ENCODE measurements around the gene PCNT. TPM values are rescaled to one million over a fixed set of nuclear protein-coding genes. Genes with fewer than 3 reads are reported as not detected.

The PCNT gene
- total RNA-seq, 1 experiment from 2014 or later: 39.6 TPM

DNA sequence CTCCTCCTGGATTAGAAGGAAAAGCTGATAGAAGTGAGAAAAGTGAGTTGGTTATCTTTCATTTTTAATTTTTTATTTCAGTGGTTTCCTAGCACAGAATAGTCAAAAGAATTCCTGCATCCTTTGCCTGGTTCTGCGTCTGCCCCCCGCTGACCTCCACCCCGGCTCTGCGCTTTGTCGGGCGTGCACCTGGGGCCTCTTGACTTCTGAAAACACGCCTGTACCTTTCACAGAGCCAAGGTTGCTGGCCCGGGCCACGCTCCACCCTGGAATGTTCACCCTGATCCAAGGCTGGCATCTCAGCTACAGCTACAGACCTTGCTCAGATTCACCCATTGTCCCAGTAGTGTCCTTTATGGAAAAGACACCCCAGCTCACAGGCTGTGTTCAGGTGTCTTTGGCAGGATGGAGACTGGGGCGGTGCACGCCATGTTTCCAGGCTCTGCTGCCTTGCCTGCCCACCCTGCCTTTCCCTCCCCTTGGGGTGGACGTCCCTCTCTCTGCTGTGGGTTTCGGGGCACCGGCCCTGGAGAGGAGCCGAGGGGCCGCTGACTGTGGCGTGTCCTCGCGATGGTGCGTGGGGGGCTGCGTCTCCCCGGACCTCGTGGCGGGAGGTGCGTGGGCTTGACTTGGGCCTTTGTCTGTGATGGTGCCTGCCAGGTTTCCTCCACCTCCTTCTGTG is 94.5 kb downstream of the PCNT start:
- no peaks in the 10 kb centered on the region for H3K4me1 ChIP-seq (ENCODE audit: insufficient read depth, low read length)
- no peak overlapping the region for H3K18ac ChIP-seq (ENCODE audit: insufficient read length, low read depth, low read length)
- H3K14ac ChIP-seq (ENCODE audit: insufficient read depth, low read length): no peak overlapping the region; the same call in 1 of the 2 replicates
- Mint-ChIP-seq H3K4me3 (no peak overlapping the region), H3K4me1 (peaks cover 5 to 9% of the 10 kb centered on the region in 2 experiments; a peak in 2 of 4 replicates), H3K9me3 (no peaks in the 10 kb centered on the region), H3K27me3 (ENCODE audit: low read depth) (no peaks in the 10 kb centered on the region), H3K36me3 (ENCODE audit: insufficient read depth in 1 of 3, low read depth in 3 of 3) (peaks cover 20 to 63% (median 62%) of the 10 kb centered on the region in 3 experiments), H3K27ac (peak overlapping the region in 2 of 3 experiments; percentile 49 to 83; a peak in 2 of 7 replicates)
- H3K56ac ChIP-seq (ENCODE audit: insufficient read length, low read depth, low read length): no peak overlapping the region
- no peak overlapping the region for H3K27ac ChIP-seq (ENCODE audit: insufficient read length, low read depth, low read length)
- no peak overlapping the region for H3K4ac ChIP-seq (ENCODE audit: low read depth, low read length)
- no peaks in the 10 kb centered on the region for H3K27me3 ChIP-seq (ENCODE audit: insufficient read depth, low read length)
- H3K4me2 ChIP-seq (ENCODE audit: insufficient read depth, insufficient read length, low read length): no peak overlapping the region
- no peaks in the 10 kb centered on the region for H3K9me3 ChIP-seq (ENCODE audit: control insufficient read depth, low read depth, low read length)
- no peak overlapping the region for H2BK12ac ChIP-seq (ENCODE audit: insufficient read length, low read depth, low read length)
- WGBS (ENCODE audit: extremely low coverage, insufficient read length, low lambda C conversion rate): no CpG with 5 or more reads among the region's 25 CpGs
- H2BK120ac ChIP-seq (ENCODE audit: low read depth, low read length, poor library complexity, severe bottlenecking): no peak overlapping the region
- H3T11ph ChIP-seq (ENCODE audit: low read length): no peak overlapping the region
- H4K91ac ChIP-seq (ENCODE audit: insufficient read length, low read depth, low read length): no peak overlapping the region
- TF ChIP-seq, protein P1, sequence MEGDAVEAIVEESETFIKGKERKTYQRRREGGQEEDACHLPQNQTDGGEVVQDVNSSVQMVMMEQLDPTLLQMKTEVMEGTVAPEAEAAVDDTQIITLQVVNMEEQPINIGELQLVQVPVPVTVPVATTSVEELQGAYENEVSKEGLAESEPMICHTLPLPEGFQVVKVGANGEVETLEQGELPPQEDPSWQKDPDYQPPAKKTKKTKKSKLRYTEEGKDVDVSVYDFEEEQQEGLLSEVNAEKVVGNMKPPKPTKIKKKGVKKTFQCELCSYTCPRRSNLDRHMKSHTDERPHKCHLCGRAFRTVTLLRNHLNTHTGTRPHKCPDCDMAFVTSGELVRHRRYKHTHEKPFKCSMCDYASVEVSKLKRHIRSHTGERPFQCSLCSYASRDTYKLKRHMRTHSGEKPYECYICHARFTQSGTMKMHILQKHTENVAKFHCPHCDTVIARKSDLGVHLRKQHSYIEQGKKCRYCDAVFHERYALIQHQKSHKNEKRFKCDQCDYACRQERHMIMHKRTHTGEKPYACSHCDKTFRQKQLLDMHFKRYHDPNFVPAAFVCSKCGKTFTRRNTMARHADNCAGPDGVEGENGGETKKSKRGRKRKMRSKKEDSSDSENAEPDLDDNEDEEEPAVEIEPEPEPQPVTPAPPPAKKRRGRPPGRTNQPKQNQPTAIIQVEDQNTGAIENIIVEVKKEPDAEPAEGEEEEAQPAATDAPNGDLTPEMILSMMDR (conservative IDR thresholded peaks at IDR 0.05): no peak
- H2AFZ ChIP-seq (ENCODE audit: low read length): no peak overlapping the region
- H3K9ac ChIP-seq (ENCODE audit: extremely low read depth, insufficient read length, low read length): no peak overlapping the region
- H4K5ac ChIP-seq (ENCODE audit: insufficient read length, low read depth, low read length): peak overlapping the region; percentile 28
- no peak overlapping the region for H3K23ac ChIP-seq (ENCODE audit: insufficient read length, low read depth, low read length)
- no peak overlapping the region for H2BK5ac ChIP-seq (ENCODE audit: insufficient read length, low read length)
- no peak overlapping the region for H2BK15ac ChIP-seq (ENCODE audit: low read depth, low read length)
- no peak overlapping the region for H2BK20ac ChIP-seq (ENCODE audit: low read depth, low read length, poor library complexity, severe bottlenecking)
- no peaks in the 10 kb centered on the region for H3K79me2 ChIP-seq (ENCODE audit: insufficient read depth, low read length)
- H2AK5ac ChIP-seq (ENCODE audit: insufficient read length, low read length): no peak overlapping the region
- no peak overlapping the region for H4K8ac ChIP-seq (replicated peaks; ENCODE audit: insufficient read length, low read depth, low read length)
- H3K79me1 ChIP-seq (ENCODE audit: insufficient read depth, low read depth, low read length, poor library complexity, severe bottlenecking): no peaks in the 10 kb centered on the region
- no peak for DNase-seq
- H3K23me2 ChIP-seq (ENCODE audit: insufficient read length, low read depth, low read length, poor library complexity, severe bottlenecking): no peaks in the 10 kb centered on the region
- H4K20me1 ChIP-seq (ENCODE audit: control insufficient read depth, insufficient read depth, insufficient read length): no peaks in the 10 kb centered on the region

Data from H9 (cell line).